K562 (cell line): ENCODE measurements around the gene PARP9. TPM values are rescaled to one million over a fixed set of nuclear protein-coding genes. Genes with fewer than 3 reads are reported as not detected.

Experiments used
- ATAC-seq: fragments of 200-7000 bp; cut with Tn5 transposase; 3 replicates; pipeline ENCODE4 v1.9.1; 2020; ENCODE audit warnings: moderate library complexity
- BruUV-seq: library from RNA; stranded (reverse); fragments of 400-500 nt; replicated peaks from 2 replicates; lab custom pipeline; 2021; lab: Mats Ljungman, UMichigan
- CTCF ChIA-PET: fragments of 300-600 bp; formaldehyde crosslinking; extraction: SDS; loops from one replicate; lab custom pipeline; 2021; ENCODE audit warnings: low intra/inter-chr PET ratio; lab: Yijun Ruan, JAX
- POLR2A ChIA-PET: fragments of 300-600, 350-650 bp; sonication (Branson Sonifier 250); formaldehyde crosslinking; extraction: SDS; loops from one replicate; lab custom pipeline; 2021; ENCODE audit warnings: antibody characterized with exemption, inconsistent platforms; lab: Yijun Ruan, JAX
- DNase-seq, 4 experiments: peaks; one replicate each; pipeline versions ENCODE4 v3.0.0 to v3.0.0-alpha.2; 2011 to 2018; ENCODE audit warnings: low spot score in 3 of 4, mixed read lengths in 3 of 4; ENCODE audit errors: extremely low read depth in 1 of 4
- FAIRE-seq: peaks from 2 replicates; lab custom pipeline; 2011; peaks lifted over from hg19 to GRCh38; lab: Jason Lieb, UNC
- H2AFZ ChIP-seq: 2 replicates; pipeline ENCODE4 v1.6.0; 2011; ENCODE audit warnings: low read depth, low read length, control low read depth, inconsistent platforms
- H3K27ac ChIP-seq: fragments of 200-600 bp; 3 replicates; pipeline ENCODE4 v1.8.0; 2011; ENCODE audit warnings: low read depth, mild to moderate bottlenecking, control low read depth, inconsistent platforms, low read length, moderate library complexity, mixed read lengths; ENCODE audit errors: extremely low read depth
- H3K27me3 ChIP-seq, 2 experiments: fragments of 300-600 bp in 1 of 2; 2 replicates in 1 of 2; 3 replicates in 1 of 2; pipeline versions ENCODE4 v1.6.0 to v1.8.0; 2011; ENCODE audit warnings: inconsistent platforms in 2 of 2, low read length in 2 of 2, mild to moderate bottlenecking in 1 of 2, mixed read lengths in 1 of 2, moderate library complexity in 1 of 2; ENCODE audit not compliant: control insufficient read depth in 2 of 2, insufficient read depth in 2 of 2
- H3K36me3 ChIP-seq: fragments of 300-600 bp; 3 replicates; pipeline ENCODE4 v1.8.0; 2011; ENCODE audit warnings: mild to moderate bottlenecking, low read length, inconsistent platforms; ENCODE audit not compliant: control insufficient read depth, insufficient read depth
- H3K4me1 ChIP-seq, 2 experiments: fragments of 200-600 bp in 1 of 2; replicated peaks in 1 of 2; 2 replicates in 1 of 2; 3 replicates in 1 of 2; pipeline versions ENCODE4 v1.5.1 to v1.8.0; 2011; ENCODE audit warnings: inconsistent platforms in 2 of 2, low read length in 2 of 2, mild to moderate bottlenecking in 1 of 2, mixed read lengths in 1 of 2, moderate library complexity in 1 of 2; ENCODE audit not compliant: control insufficient read depth in 2 of 2, insufficient read depth in 2 of 2
- H3K4me2 ChIP-seq: 2 replicates; pipeline ENCODE4 v1.6.1; 2011; ENCODE audit warnings: low read length, control low read depth, inconsistent platforms, mixed read lengths; ENCODE audit not compliant: insufficient read depth
- H3K4me3 ChIP-seq: fragments of 200-600 bp; sonication (generic), shearing (Covaris generic); 2 replicates; pipeline ENCODE4 v1.5.1; 2016; ENCODE audit warnings: control low read depth, inconsistent platforms
- H3K79me2 ChIP-seq: fragments of 200-600 bp; 3 replicates; pipeline ENCODE4 v1.8.0; 2011; ENCODE audit warnings: low read length, inconsistent platforms; ENCODE audit not compliant: control insufficient read depth, insufficient read depth
- H3K9ac ChIP-seq, 2 experiments: 2 replicates each; pipeline versions ENCODE4 v1.6.0 to v1.6.1; 2011; ENCODE audit warnings: low read depth in 2 of 2, low read length in 2 of 2, control low read depth in 1 of 2, inconsistent platforms in 1 of 2, mild to moderate bottlenecking in 1 of 2, mixed read lengths in 1 of 2; ENCODE audit not compliant: insufficient read depth in 1 of 2
- H3K9me1 ChIP-seq: one replicate; pipeline ENCODE4 v1.6.0; 2011; ENCODE audit warnings: inconsistent platforms, mild to moderate bottlenecking, low read length, moderate library complexity; ENCODE audit not compliant: control insufficient read depth, insufficient read depth
- H3K9me3 ChIP-seq: replicated peaks from 2 replicates; pipeline ENCODE4 v1.5.1; 2011; ENCODE audit warnings: low read depth, low read length, inconsistent platforms; ENCODE audit not compliant: control insufficient read depth, insufficient read depth
- H4K20me1 ChIP-seq: replicated peaks from 2 replicates; pipeline ENCODE4 v1.6.1; 2011; ENCODE audit warnings: low read length, inconsistent platforms, mixed read lengths; ENCODE audit not compliant: control insufficient read depth, insufficient read depth
- CEBPB ChIP-seq: fragments of 450-650 bp; IDR thresholded peaks from 2 replicates; pipeline ENCODE4 v1.6.1; 2016; ENCODE audit warnings: missing genetic modification characterization, missing compliant biosample characterization
- CSDE1 ChIP-seq, 2 experiments: fragments of 450-650 bp; IDR thresholded peaks; 2 replicates each; pipeline ENCODE4 v1.6.1; 2016; ENCODE audit warnings: mild to moderate bottlenecking in 1 of 2
- DMBX1 ChIP-seq: fragments of 250-450 bp; sonication (Bioruptor Pico); IDR thresholded peaks from 2 replicates; pipeline ENCODE4 v1.8.0; 2022; ENCODE audit warnings: inconsistent platforms, mild to moderate bottlenecking, moderate library complexity, borderline replicate concordance
- HDAC6 ChIP-seq: IDR thresholded peaks from 2 replicates; pipeline ENCODE4 v1.6.1; 2012; ENCODE audit warnings: low read depth, mild to moderate bottlenecking, control low read depth, inconsistent platforms, low read length, moderate library complexity
- NCOA1 ChIP-seq: fragments of 450-650 bp; IDR thresholded peaks from 2 replicates; pipeline ENCODE4 v1.6.1; 2016; ENCODE audit warnings: low read depth
- SP1 ChIP-seq: sonication (generic); formaldehyde crosslinking; IDR thresholded peaks from 2 replicates; pipeline ENCODE4 v1.8.1; 2022; ENCODE audit warnings: mild to moderate bottlenecking, missing genetic modification reagents
- TARDBP ChIP-seq: fragments of 450-650 bp; IDR thresholded peaks from 2 replicates; pipeline ENCODE4 v1.6.1; 2016
- ZNF436 ChIP-seq: fragments of 250-450, 450-650 bp; sonication (Bioruptor Pico); formaldehyde crosslinking; IDR thresholded peaks from 2 replicates; pipeline ENCODE4 v1.7.0; 2020; ENCODE audit warnings: mild to moderate bottlenecking
- WGBS: fragments of 100-300 bp; shearing (Covaris generic); methylation state at CpG from one replicate; pipeline ENCODE4 v1.1.6; 2016; ENCODE audit warnings: low coverage, mixed read lengths; ENCODE audit not compliant: insufficient coverage; ENCODE audit errors: missing lambda C conversion rate; 5-methylcytosine and 5-hydroxymethylcytosine counted together
- in situ Hi-C: fragments of 300-500 bp; cut with MboI; formaldehyde crosslinking; loops from 4 replicates; pipeline ENCODE4 v1.15.0; 2018; ENCODE audit warnings: inconsistent platforms, mixed read lengths
- intact Hi-C: fragments of 100-400 bp; cut with micrococcal nuclease; formaldehyde crosslinking; loops from 2 replicates; pipeline ENCODE4 v1.14.2; 2022
- polyA plus RNA-seq, 8 experiments: library from polyadenylated mRNA; depleted of rRNA in 4 of 8; stranded (reverse) in 5 of 8; unstranded in 3 of 8; fragments of >200 nt; fragmentation: Nextera tagmentation in 2 of 8; fragmentation: Illumina TruSeq in 1 of 8; extraction: Ambion mirVana in 2 of 8; extraction: Trizol in 1 of 8; gene quantifications; 2 replicates each; pipeline versions ENCODE4 v1.2.1 to v1.2.3, GENCODE V29; 2011 to 2014; ENCODE audit warnings: inconsistent platforms in 1 of 8, missing spikeins in 1 of 8
- total RNA-seq, 7 experiments: library from RNA; depleted of rRNA in 6 of 7; stranded (reverse); fragments of >200 nt in 6 of 7; fragmentation: Illumina TruSeq in 2 of 7; extraction: Trizol in 2 of 7; gene quantifications; 2 replicates each; pipeline versions ENCODE4 v1.2.1 to v1.2.3, GENCODE V29; 2011 to 2021; ENCODE audit warnings: low replicate concordance in 1 of 7
- TF ChIP-seq, protein P1 (sequence below): fragments of 450-650 bp; formaldehyde crosslinking; IDR thresholded peaks from 2 replicates; pipeline ENCODE4 v1.4.0; 2022; ENCODE audit warnings: missing genetic modification characterization

PARP9 gene
- total and polyA plus RNA-seq, 9 of the 15 experiments (the other 6 are each of a cell fraction or from before 2014, with no cell fraction given), result 2.1 to 4.8 (median 3.4) TPM

- Histone ChIP-seq H2AFZ (no peak overlapping the region), H3K79me2 (no peaks in the 10 kb centered on the region), H4K20me1 (no peaks in the 10 kb centered on the region), H3K27me3 (no peaks in the 10 kb centered on the region), H3K27ac (no peak overlapping the region), H3K9ac (no peak overlapping the region), H3K36me3 (no peaks in the 10 kb centered on the region), H3K9me3 (no peaks in the 10 kb centered on the region), H3K4me3 (no peak overlapping the region)
- ATAC-seq, result no peak
- BruUV-seq, result no TSS peak
- DNase-seq, result no peak
- in situ Hi-C loops (no loop called here), intact Hi-C loops (no loop called here)
- no peak for FAIRE-seq
- CTCF ChIA-PET, result no interaction called here
- 63% methylated on average over 1 of the region's 1 CpG for WGBS
- POLR2A ChIA-PET, result interaction anchor here (0.6 kb wide), 1 partner anchor 270 kb away, joined by 3 read pairs; no protein-coding TSS in a partner anchor
- TF ChIP-seq ZNF436 (CRISPR knock-in tag), result no peak
- no peak for TF ChIP-seq SP1 (CRISPR knock-in tag)
- TF ChIP-seq, all 486 proteins: peak for 0
- no peak overlapping the region for H3K4me2 ChIP-seq
- no peaks in the 10 kb centered on the region for H3K4me1 ChIP-seq
- H3K9me1 ChIP-seq, result no peaks in the 10 kb centered on the region
These were observed 15.5 kb downstream of the PARP9 start for GRCh38 chr3:122548619-122549018.

- DNase-seq (no peak), FAIRE-seq (no peak), ATAC-seq (no peak)
- Histone ChIP-seq H3K27ac (no peak overlapping the region), H3K9me1 (no peaks in the 10 kb centered on the region), H2AFZ (no peak overlapping the region), H3K36me3 (no peaks in the 10 kb centered on the region), H3K4me3 (no peak overlapping the region), H3K79me2 (no peaks in the 10 kb centered on the region), H3K4me2 (no peak overlapping the region), H4K20me1 (no peaks in the 10 kb centered on the region), H3K9me3 (no peaks in the 10 kb centered on the region), H3K27me3 (no peaks in the 10 kb centered on the region), H3K4me1 (no peaks in the 10 kb centered on the region), H3K9ac (no peak overlapping the region)
- ChIA-PET CTCF (no interaction called here), POLR2A (no interaction called here)
- BruUV-seq, result no TSS peak
- no peak for TF ChIP-seq DMBX1 (CRISPR knock-in tag)
- no peak for TF ChIP-seq CEBPB (tag)
- TF ChIP-seq NCOA1, result no peak
- no peak for TF ChIP-seq TARDBP
- no peak for TF ChIP-seq HDAC6
- TF ChIP-seq, protein P1, sequence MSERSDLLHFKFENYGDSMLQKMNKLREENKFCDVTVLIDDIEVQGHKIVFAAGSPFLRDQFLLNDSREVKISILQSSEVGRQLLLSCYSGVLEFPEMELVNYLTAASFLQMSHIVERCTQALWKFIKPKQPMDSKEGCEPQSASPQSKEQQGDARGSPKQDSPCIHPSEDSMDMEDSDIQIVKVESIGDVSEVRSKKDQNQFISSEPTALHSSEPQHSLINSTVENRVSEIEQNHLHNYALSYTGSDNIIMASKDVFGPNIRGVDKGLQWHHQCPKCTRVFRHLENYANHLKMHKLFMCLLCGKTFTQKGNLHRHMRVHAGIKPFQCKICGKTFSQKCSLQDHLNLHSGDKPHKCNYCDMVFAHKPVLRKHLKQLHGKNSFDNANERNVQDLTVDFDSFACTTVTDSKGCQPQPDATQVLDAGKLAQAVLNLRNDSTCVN (CRISPR knock-in tag), result no peak
- no peak for TF ChIP-seq CSDE1 (IDR thresholded peaks at IDR 0.05)
- in situ Hi-C loops, result no loop called here
- intact Hi-C loops, result no loop called here
- 15% methylated on average over 3 of the region's 3 CpGs for WGBS
These were observed 16.0 kb downstream of the PARP9 start for GRCh38 chr3:122548076-122548475.
